ENCODE data around the gene SH2D6. TPM values are rescaled to one million over a fixed set of nuclear protein-coding genes. Genes with fewer than 3 reads are reported as not detected.

The SH2D6 gene
- total RNA-seq, 1 donor, result 0.43 TPM

Small RNA genes within 50 kb of the gene (small RNA-seq; reads per million reads assigned to genes)
- gene AC062037.2, result not detected
- not detected for gene RF00019
- not detected for gene RN7SL251P

Other genes with a start within 250 kb of the SH2D6 start
- 119 and 131 TPM in 2 replicates for gene TGOLN2, start 90.7 kb upstream of the SH2D6 start, total RNA-seq
- 45.1 and 56.1 TPM in 2 replicates for gene RETSAT, start 64.2 kb upstream of the SH2D6 start, total RNA-seq
- gene ELMOD3, start 63.9 kb upstream of the SH2D6 start, total RNA-seq, result 15.8 and 19.4 TPM in 2 replicates
- gene CAPG, start 8.3 kb upstream of the SH2D6 start, total RNA-seq, result 56.6 and 75.7 TPM in 2 replicates
- gene MAT2A, start 120.5 kb downstream of the SH2D6 start, total RNA-seq, result 113 and 124 TPM in 2 replicates
- gene GGCX, start 142.8 kb downstream of the SH2D6 start, total RNA-seq, result 35.8 and 51.4 TPM in 2 replicates
- 2.2 and 3.5 TPM in 2 replicates for gene VAMP8, start 158.9 kb downstream of the SH2D6 start, total RNA-seq
- gene VAMP5, start 165.7 kb downstream of the SH2D6 start, total RNA-seq, result 18.1 and 22.9 TPM in 2 replicates
- gene RNF181, start 177.0 kb downstream of the SH2D6 start, total RNA-seq, result 130 and 221 TPM in 2 replicates
- gene TMEM150A, start 184.0 kb downstream of the SH2D6 start, total RNA-seq, result 8.6 and 10.6 TPM in 2 replicates
- gene C2orf68, start 193.4 kb downstream of the SH2D6 start, total RNA-seq, result 16.4 and 26.8 TPM in 2 replicates
- gene USP39, start 197.5 kb downstream of the SH2D6 start, total RNA-seq, result 39.6 and 41.9 TPM in 2 replicates
- gene SFTPB, start 249.5 kb downstream of the SH2D6 start, total RNA-seq, result not detected in 2 replicates

Measured in fibroblast of villous mesenchyme (primary cell).